Esophagus muscularis mucosa (tissue), 4 donors: ENCODE data around the gene ELP6.

Experiments used
- EP300 ChIP-seq: sonication (generic); formaldehyde crosslinking; IDR thresholded peaks from one replicate; pipeline ENCODE4 v1.6.1; 2017; ENCODE audit warnings: antibody characterized with exemption
- POLR2AphosphoS5 ChIP-seq, 2 donors: sonication (generic); formaldehyde crosslinking; IDR thresholded peaks; one replicate each; pipeline ENCODE4 v1.6.1; 2017; ENCODE audit warnings: antibody characterized with exemption in 2 of 2
- TF ChIP-seq, protein P1 (sequence below), 3 experiments: fragments of 200-600 bp in 2 of 3; fragments of 450-650 bp in 1 of 3; sonication (generic) in 2 of 3; IDR thresholded peaks; one replicate each; pipeline ENCODE4 v1.5.1; 2017 to 2019; ENCODE audit warnings: antibody characterized with exemption in 3 of 3, mild to moderate bottlenecking in 2 of 3, moderate library complexity in 1 of 3

- TF ChIP-seq POLR2AphosphoS5 (IDR thresholded peaks at IDR 0.05) (no peak), EP300 (no peak)
- TF ChIP-seq, protein P1, sequence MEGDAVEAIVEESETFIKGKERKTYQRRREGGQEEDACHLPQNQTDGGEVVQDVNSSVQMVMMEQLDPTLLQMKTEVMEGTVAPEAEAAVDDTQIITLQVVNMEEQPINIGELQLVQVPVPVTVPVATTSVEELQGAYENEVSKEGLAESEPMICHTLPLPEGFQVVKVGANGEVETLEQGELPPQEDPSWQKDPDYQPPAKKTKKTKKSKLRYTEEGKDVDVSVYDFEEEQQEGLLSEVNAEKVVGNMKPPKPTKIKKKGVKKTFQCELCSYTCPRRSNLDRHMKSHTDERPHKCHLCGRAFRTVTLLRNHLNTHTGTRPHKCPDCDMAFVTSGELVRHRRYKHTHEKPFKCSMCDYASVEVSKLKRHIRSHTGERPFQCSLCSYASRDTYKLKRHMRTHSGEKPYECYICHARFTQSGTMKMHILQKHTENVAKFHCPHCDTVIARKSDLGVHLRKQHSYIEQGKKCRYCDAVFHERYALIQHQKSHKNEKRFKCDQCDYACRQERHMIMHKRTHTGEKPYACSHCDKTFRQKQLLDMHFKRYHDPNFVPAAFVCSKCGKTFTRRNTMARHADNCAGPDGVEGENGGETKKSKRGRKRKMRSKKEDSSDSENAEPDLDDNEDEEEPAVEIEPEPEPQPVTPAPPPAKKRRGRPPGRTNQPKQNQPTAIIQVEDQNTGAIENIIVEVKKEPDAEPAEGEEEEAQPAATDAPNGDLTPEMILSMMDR (IDR thresholded peaks at IDR 0.05): no peak
Observed at GRCh38 chr3:47475029-47475569, 38.4 kb downstream of the ELP6 start.
